KOPT-K1 (cell line): ENCODE measurements around the gene TSPAN9.

Experiments used
- H3K27ac ChIP-seq: fragments of 200-600 bp; sonication (generic); 2 replicates; pipeline ENCODE4 v1.5.1; 2016; ENCODE audit warnings: antibody characterized with exemption, mild to moderate bottlenecking, low read depth, low read length; ENCODE audit not compliant: poor library complexity, severe bottlenecking
- H3K36me3 ChIP-seq: fragments of 200-600 bp; sonication (generic); 2 replicates; pipeline ENCODE4 v1.5.1; 2017; ENCODE audit warnings: antibody characterized with exemption, mild to moderate bottlenecking, low read length, moderate library complexity; ENCODE audit not compliant: insufficient read depth
- H3K9me3 ChIP-seq: fragments of 200-600 bp; sonication (generic); 2 replicates; pipeline ENCODE4 v1.5.1; 2017; ENCODE audit warnings: antibody characterized with exemption, low read length, mild to moderate bottlenecking; ENCODE audit not compliant: insufficient read depth, poor library complexity, severe bottlenecking

The TSPAN9 gene

DNA sequence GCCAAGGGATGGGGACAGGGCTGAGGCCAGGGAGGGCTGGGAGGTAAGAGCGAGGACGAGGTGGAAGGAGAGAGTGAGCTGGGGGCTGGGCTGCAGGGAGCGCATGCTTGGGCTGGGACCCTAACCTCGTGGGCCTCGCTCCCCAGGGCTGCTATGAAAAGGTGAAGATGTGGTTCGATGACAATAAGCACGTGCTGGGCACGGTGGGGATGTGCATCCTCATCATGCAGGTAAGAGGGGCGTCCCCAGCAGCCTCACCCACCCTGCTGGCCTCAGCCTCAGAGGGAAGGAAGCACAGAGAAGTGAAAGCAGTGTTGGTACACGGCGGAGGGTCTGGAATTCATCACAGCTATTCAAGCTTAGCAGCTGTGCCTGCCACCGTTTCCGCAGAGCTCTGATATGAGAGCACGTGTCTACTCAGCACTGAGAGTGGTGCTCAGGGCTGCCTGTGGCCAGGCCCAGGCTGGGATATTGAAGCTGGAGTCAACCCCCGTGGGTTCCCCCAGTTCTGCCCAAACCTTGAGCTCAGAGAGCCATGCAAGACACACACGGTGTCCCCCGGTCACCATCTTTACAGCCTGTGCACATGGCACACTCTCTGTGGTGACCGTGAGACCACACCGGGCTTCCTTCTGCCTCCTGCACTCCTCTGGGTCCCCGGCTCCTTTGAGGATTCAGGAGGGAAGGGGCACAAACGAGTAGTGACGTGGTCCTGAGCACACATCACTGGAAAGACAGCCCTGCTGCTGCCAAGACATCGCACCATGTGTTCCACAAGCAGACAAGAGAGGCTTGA is 204.6 kb downstream of the TSPAN9 start:
- Histone ChIP-seq H3K9me3 (no peaks in the 10 kb centered on the region), H3K36me3 (no peaks in the 10 kb centered on the region), H3K27ac (no peak overlapping the region)

DNA sequence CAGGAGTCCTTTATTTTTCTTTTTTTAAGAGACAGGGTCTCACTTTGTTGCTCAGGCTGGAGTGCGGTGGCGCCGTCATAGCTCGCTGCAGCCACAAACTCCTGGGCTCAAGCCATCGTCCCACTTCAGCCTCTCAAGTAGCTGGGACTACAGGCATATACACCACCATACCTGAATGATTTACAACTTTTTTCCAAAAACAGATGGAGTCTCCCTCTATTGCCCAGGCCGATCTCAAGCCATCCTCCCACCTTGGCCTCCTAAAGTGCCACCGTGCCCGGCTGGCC is 205.1 kb downstream of the TSPAN9 start:
- no peaks in the 10 kb centered on the region for H3K36me3 ChIP-seq
- H3K9me3 ChIP-seq: no peaks in the 10 kb centered on the region
- H3K27ac ChIP-seq: no peak overlapping the region

DNA sequence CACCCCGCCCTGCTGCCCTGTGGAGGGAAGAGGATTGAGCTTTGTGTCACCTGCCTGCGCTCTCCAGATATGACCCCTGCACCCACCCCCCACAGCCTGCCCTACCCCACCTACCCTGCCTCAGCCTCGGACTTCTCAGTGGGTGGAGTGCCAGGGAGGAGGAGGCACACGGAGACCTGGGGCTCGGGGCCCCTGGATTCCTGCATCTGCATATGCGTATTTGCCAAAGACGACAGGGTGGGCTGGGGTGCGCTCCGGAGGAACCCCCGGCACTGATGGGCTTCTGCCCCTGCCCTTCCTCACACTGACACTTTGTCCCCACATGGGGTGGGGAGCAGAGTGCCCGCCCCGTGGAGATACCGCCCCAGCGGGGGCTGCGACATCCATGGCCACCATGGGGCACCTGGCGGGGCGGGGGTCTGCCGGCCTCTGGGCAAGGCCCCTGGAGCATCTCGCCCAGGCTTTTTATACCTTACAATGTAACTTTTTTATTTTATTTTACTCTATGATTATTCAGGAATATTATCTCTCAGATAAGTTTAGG is 206.0 kb downstream of the TSPAN9 start:
- Histone ChIP-seq H3K27ac (no peak overlapping the region), H3K9me3 (no peaks in the 10 kb centered on the region), H3K36me3 (no peaks in the 10 kb centered on the region)

- Histone ChIP-seq H3K9me3 (no peaks in the 10 kb centered on the region), H3K36me3 (no peaks in the 10 kb centered on the region), H3K27ac (no peak overlapping the region)
These were observed 207.2 kb downstream of the TSPAN9 start for GRCh38 chr12:3284405-3284804.

- H3K36me3 ChIP-seq: no peaks in the 10 kb centered on the region
- H3K9me3 ChIP-seq: no peaks in the 10 kb centered on the region
- no peak overlapping the region for H3K27ac ChIP-seq
These were observed 208.4 kb downstream of the TSPAN9 start for GRCh38 chr12:3285570-3285969.

- Histone ChIP-seq H3K27ac (no peak overlapping the region), H3K9me3 (no peaks in the 10 kb centered on the region), H3K36me3 (no peaks in the 10 kb centered on the region)
These were observed 211.5 kb downstream of the TSPAN9 start for GRCh38 chr12:3288690-3289089.

GRCh38 chr12:3289702-3290101 is 212.5 kb downstream of the TSPAN9 start:
- Histone ChIP-seq H3K36me3 (no peaks in the 10 kb centered on the region), H3K27ac (no peak overlapping the region), H3K9me3 (no peaks in the 10 kb centered on the region)

DNA sequence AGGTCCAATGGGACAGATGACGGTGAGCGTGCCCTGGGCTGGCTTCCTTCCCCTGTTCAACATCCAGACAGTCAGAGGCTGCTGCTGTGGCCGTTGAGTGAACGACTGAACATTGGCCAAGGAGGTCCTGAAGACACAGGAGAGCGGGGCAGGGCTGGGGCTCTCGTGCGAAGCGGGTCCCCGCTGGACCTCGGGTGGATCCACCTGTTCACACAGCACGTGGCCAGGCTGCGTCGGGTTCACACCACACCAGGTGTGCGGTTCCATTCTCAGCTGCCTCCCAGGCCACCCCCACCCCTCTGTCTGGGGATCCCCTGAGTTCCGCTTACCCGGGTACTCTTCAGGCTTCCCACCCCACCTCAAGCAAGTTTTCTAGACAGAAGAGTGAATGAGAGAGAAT is 214.8 kb downstream of the TSPAN9 start:
- no peak overlapping the region for H3K27ac ChIP-seq
- H3K36me3 ChIP-seq: no peaks in the 10 kb centered on the region
- no peaks in the 10 kb centered on the region for H3K9me3 ChIP-seq

DNA sequence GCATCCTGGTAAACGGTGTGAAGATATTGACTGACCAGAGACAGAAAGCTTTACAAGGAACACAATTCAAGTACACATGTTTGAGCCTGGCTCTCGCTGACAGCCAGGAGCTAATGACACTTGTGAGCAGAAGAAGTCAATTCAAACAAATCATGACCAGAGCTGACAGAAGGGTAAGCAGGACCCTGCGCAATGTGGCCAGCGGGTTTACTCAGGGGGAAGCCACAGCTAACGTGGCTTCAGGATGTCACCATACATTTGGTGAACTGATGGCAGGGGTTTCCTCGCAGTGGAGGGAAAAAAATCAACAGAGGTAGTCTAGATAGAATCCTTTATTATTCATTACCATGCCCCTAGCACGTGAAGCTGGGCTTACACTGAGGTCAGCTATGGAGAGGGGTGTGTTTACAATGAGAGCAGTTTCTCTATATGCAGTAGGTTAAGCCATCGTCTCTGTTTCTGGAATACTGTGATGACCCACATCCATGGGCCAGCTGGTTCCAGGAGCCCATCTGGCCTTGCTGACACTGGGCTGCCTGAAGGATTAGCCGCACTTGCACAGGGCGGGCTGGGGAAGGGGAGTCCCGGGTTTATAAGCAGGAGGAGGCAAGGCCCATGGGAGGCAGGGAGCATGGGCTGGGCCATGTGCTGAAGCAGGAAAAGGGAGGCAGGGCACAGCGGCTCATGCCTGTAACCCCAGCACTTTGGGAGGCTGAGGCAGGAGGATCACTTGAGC is 215.7 kb downstream of the TSPAN9 start:
- Histone ChIP-seq H3K36me3 (no peaks in the 10 kb centered on the region), H3K27ac (no peak overlapping the region), H3K9me3 (no peaks in the 10 kb centered on the region)

DNA sequence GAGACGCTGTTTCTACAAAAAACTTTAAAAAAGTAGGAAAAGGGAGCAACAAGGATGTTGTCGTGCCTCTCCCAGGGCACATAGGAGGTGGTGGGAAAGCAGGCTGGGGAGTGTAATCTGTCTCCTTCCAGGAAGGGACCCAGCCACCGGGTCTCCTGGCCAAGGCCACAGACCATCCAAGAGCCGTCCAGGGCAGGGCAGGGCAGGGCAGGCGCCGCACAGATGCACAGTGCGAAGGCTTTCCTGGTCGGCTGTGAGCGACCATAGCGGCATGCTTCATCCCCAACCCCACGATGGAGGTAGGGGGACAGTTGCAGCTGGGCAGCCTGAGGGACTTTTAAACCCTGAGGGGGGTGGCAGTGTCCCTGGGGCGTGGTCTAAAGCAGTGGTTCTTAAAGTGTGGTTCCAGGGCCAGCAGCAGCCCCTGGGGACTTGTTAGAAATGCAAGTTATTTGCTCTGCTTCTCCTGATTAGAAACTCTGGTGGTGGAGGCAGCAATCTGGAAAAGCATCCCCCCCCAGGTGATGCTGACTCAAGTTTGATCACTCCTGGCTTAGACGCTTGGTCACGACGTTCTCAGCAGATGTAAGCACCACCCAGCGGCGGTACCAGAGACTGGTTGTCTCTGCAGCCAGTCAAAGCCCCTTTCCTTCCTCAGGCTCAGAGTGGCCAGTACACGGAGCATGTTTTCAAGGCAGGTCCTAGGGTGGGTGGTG is 216.4 kb downstream of the TSPAN9 start:
- Histone ChIP-seq H3K9me3 (no peaks in the 10 kb centered on the region), H3K27ac (no peak overlapping the region), H3K36me3 (no peaks in the 10 kb centered on the region)

- no peaks in the 10 kb centered on the region for H3K36me3 ChIP-seq
- no peaks in the 10 kb centered on the region for H3K9me3 ChIP-seq
- no peak overlapping the region for H3K27ac ChIP-seq
These were observed 217.3 kb downstream of the TSPAN9 start for GRCh38 chr12:3294481-3294911.

- H3K36me3 ChIP-seq: no peaks in the 10 kb centered on the region
- no peak overlapping the region for H3K27ac ChIP-seq
- H3K9me3 ChIP-seq: no peaks in the 10 kb centered on the region
These were observed 218.0 kb downstream of the TSPAN9 start for GRCh38 chr12:3295225-3295624.

GRCh38 chr12:3295646-3296408 is 218.6 kb downstream of the TSPAN9 start:
- H3K9me3 ChIP-seq: no peaks in the 10 kb centered on the region
- no peak overlapping the region for H3K27ac ChIP-seq
- no peaks in the 10 kb centered on the region for H3K36me3 ChIP-seq

GRCh38 chr12:3296409-3296701 is 219.2 kb downstream of the TSPAN9 start:
- no peak overlapping the region for H3K27ac ChIP-seq

DNA sequence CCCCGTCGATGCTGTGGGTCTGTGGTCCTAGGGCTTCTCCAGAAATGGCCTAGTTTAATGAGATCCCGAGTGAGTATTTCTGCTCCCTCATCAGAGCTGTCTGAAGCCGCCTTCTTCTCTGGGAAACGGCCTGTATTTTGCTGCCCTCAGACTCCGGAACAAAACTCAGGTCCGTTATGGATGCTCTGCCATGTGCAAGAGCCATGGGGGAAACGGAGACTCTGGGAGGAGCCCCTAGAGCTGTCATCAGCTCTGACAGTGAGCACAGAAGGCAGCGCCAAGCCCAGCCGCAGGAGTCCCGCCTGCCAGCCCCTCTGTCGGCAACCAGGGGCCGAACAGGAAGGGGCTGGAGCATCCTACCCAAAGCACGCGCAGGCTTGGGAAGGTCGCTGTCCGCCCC is 221.4 kb downstream of the TSPAN9 start:
- no peak overlapping the region for H3K27ac ChIP-seq
- H3K36me3 ChIP-seq: no peaks in the 10 kb centered on the region
- H3K9me3 ChIP-seq: no peaks in the 10 kb centered on the region

More at GRCh38 chr12:3296409-3296701, 219.2 kb downstream of the TSPAN9 start:
- H3K9me3 ChIP-seq: no peaks in the 10 kb centered on the region
- no peaks in the 10 kb centered on the region for H3K36me3 ChIP-seq
